HepG2 (cell line): ENCODE measurements around the gene RSF1. TPM values are rescaled to one million over a fixed set of nuclear protein-coding genes. Genes with fewer than 3 reads are reported as not detected.

Experiments used
- ATAC-seq: fragments of 200-7000 bp; cut with Tn5 transposase; 3 replicates; pipeline ENCODE4 v1.9.1; 2020; ENCODE audit warnings: mild to moderate bottlenecking, moderate library complexity
- BruUV-seq: library from RNA; stranded (reverse); fragments of 400-500 nt; replicated peaks from 2 replicates; lab custom pipeline; 2021; lab: Mats Ljungman, UMichigan
- CTCF ChIA-PET: fragments of 300-600 bp; formaldehyde crosslinking; extraction: SDS; loops from one replicate; lab custom pipeline; 2021; ENCODE audit warnings: low total read pairs, inconsistent platforms, low intra/inter-chr PET ratio; lab: Yijun Ruan, JAX
- POLR2A ChIA-PET: fragments of 350-600 bp; sonication (Branson Sonifier 250); formaldehyde crosslinking; loops from one replicate; lab custom pipeline; 2020; ENCODE audit warnings: antibody characterized with exemption, inconsistent platforms; lab: Yijun Ruan, JAX
- DNase-seq: peaks from one replicate; pipeline ENCODE4 v3.0.0-alpha.2; 2015; ENCODE audit warnings: low spot score
- FAIRE-seq: peaks from 3 replicates; lab custom pipeline; 2011; peaks lifted over from hg19 to GRCh38; lab: Jason Lieb, UNC
- H2AFZ ChIP-seq: one replicate; pipeline ENCODE4 v1.6.1; 2011; ENCODE audit warnings: low read length, inconsistent platforms
- H3K27ac ChIP-seq: fragments of 300-600 bp; 3 replicates; pipeline ENCODE4 v1.8.0; 2011; ENCODE audit warnings: mixed run types, mild to moderate bottlenecking, mixed read lengths, low read length, inconsistent platforms; ENCODE audit not compliant: insufficient read depth; ENCODE audit errors: extremely low read length
- H3K27me3 ChIP-seq, 2 experiments: fragments of 200-600 bp in 1 of 2; 2 replicates in 1 of 2; 3 replicates in 1 of 2; pipeline versions ENCODE4 v1.6.0 to v1.8.0; 2011; ENCODE audit warnings: low read length in 2 of 2, mild to moderate bottlenecking in 2 of 2, moderate library complexity in 2 of 2, inconsistent platforms in 1 of 2; ENCODE audit not compliant: insufficient read depth in 2 of 2, control insufficient read depth in 1 of 2
- H3K36me3 ChIP-seq, 2 experiments: fragments of 200-600 bp in 1 of 2; replicated peaks in 1 of 2; 2 replicates in 1 of 2; 3 replicates in 1 of 2; pipeline versions ENCODE4 v1.5.1 to v1.8.0; 2011; ENCODE audit warnings: low read length in 2 of 2, inconsistent platforms in 1 of 2; ENCODE audit not compliant: insufficient read depth in 2 of 2, control insufficient read depth in 1 of 2
- H3K4me1 ChIP-seq: 2 replicates; pipeline ENCODE4 v1.5.1; 2012; ENCODE audit warnings: low read length, inconsistent platforms; ENCODE audit not compliant: insufficient read depth
- H3K4me2 ChIP-seq: 2 replicates; pipeline ENCODE4 v1.6.0; 2011; ENCODE audit warnings: low read depth, low read length, inconsistent platforms
- H3K4me3 ChIP-seq, 3 experiments: fragments of 200-600 bp in 1 of 3; sonication (generic), shearing (Covaris generic) in 1 of 3; replicated peaks in 1 of 3; 2 replicates each; pipeline ENCODE4 v1.5.1; 2011 to 2016; ENCODE audit warnings: low read length in 3 of 3, inconsistent platforms in 2 of 3, low read depth in 2 of 3, mild to moderate bottlenecking in 2 of 3, control low read depth in 1 of 3, mixed read lengths in 1 of 3; ENCODE audit not compliant: insufficient read depth in 1 of 3
- H3K79me2 ChIP-seq: one replicate; pipeline ENCODE4 v1.6.1; 2011; ENCODE audit warnings: low read length, inconsistent platforms; ENCODE audit not compliant: insufficient read depth
- H3K9ac ChIP-seq: 2 replicates; pipeline ENCODE4 v1.6.0; 2011; ENCODE audit warnings: mild to moderate bottlenecking, low read depth, low read length, inconsistent platforms; ENCODE audit not compliant: insufficient read depth
- H3K9me3 ChIP-seq: 2 replicates; pipeline ENCODE4 v1.5.1; 2012; ENCODE audit warnings: mild to moderate bottlenecking, low read length
- H4K20me1 ChIP-seq: 2 replicates; pipeline ENCODE4 v1.6.0; 2011; ENCODE audit warnings: inconsistent platforms, mild to moderate bottlenecking, low read length, moderate library complexity; ENCODE audit not compliant: insufficient read depth
- CHD4 ChIP-seq: fragments of 200-600 bp; sonication (generic); IDR thresholded peaks from 2 replicates; pipeline ENCODE4 v1.7.0; 2017; ENCODE audit warnings: mild to moderate bottlenecking, low read length, borderline replicate concordance
- FOXA3 ChIP-seq: IDR thresholded peaks from 2 replicates; pipeline ENCODE4 v1.6.1; 2016; ENCODE audit warnings: missing genetic modification reagents, missing compliant biosample characterization
- HOMEZ ChIP-seq: IDR thresholded peaks from 2 replicates; pipeline ENCODE4 v1.6.1; 2016; ENCODE audit warnings: low read depth
- KLF9 ChIP-seq: IDR thresholded peaks from 2 replicates; pipeline ENCODE4 v1.6.1; 2016; ENCODE audit warnings: low read depth
- LBX2 ChIP-seq: sonication (generic); formaldehyde crosslinking; IDR thresholded peaks from 2 replicates; pipeline ENCODE4 v1.5.0; 2020; ENCODE audit warnings: missing genetic modification reagents, mild to moderate bottlenecking, borderline replicate concordance
- MYNN ChIP-seq: sonication (generic); formaldehyde crosslinking; IDR thresholded peaks from 2 replicates; pipeline ENCODE4 v1.4.0; 2020; ENCODE audit warnings: mild to moderate bottlenecking, low read depth, missing genetic modification reagents
- SAP130 ChIP-seq: IDR thresholded peaks from 2 replicates; pipeline ENCODE4 v1.6.1; 2016; ENCODE audit warnings: low read depth
- YEATS2 ChIP-seq: sonication (generic); formaldehyde crosslinking; IDR thresholded peaks from 2 replicates; pipeline ENCODE4 v1.4.0; 2020; ENCODE audit warnings: missing genetic modification reagents, borderline replicate concordance
- ZBED4 ChIP-seq: sonication (generic); formaldehyde crosslinking; IDR thresholded peaks from 2 replicates; pipeline ENCODE4 v1.4.0; 2020; ENCODE audit warnings: missing genetic modification reagents, borderline replicate concordance
- ZBTB7A ChIP-seq: sonication (generic); formaldehyde crosslinking; IDR thresholded peaks from 2 replicates; pipeline ENCODE4 v1.8.0; 2022; ENCODE audit warnings: mild to moderate bottlenecking, missing genetic modification reagents
- ZHX1 ChIP-seq: sonication (generic); formaldehyde crosslinking; IDR thresholded peaks from 2 replicates; pipeline ENCODE4 v1.8.1; 2022; ENCODE audit warnings: low read depth, mild to moderate bottlenecking, missing genetic modification reagents
- ZKSCAN5 ChIP-seq: sonication (generic); formaldehyde crosslinking; IDR thresholded peaks from 2 replicates; pipeline ENCODE4 v1.5.1; 2020; ENCODE audit warnings: mild to moderate bottlenecking, missing genetic modification reagents
- ZNF382 ChIP-seq: sonication (generic); formaldehyde crosslinking; IDR thresholded peaks from 2 replicates; pipeline ENCODE4 v1.5.0; 2020; ENCODE audit warnings: missing genetic modification reagents, mild to moderate bottlenecking, borderline replicate concordance
- ZNF547 ChIP-seq: sonication (generic); formaldehyde crosslinking; IDR thresholded peaks from 2 replicates; pipeline ENCODE4 v1.5.1; 2020; ENCODE audit warnings: mild to moderate bottlenecking, missing genetic modification reagents
- WGBS: methylation state at CpG from one replicate; pipeline ENCODE4 v1.1.6; 2017; ENCODE audit warnings: low lambda C conversion rate; 5-methylcytosine and 5-hydroxymethylcytosine counted together
- in situ Hi-C: cut with HindIII; loops from 2 replicates; pipeline ENCODE4 v1.10.0; 2017; ENCODE audit warnings: low pct_unique_long_range_greater_than_20kb; ENCODE audit not compliant: extremely low pct_ligation_motif_present
- intact Hi-C: fragments of 100-400 bp; cut with micrococcal nuclease; formaldehyde crosslinking; loops from one replicate; pipeline ENCODE4 v1.10.0; 2022; ENCODE audit not compliant: unreplicated experiment
- polyA plus RNA-seq, 8 experiments: library from polyadenylated mRNA; depleted of rRNA in 3 of 8; stranded (reverse) in 7 of 8; unstranded in 1 of 8; fragments of >200 nt; fragmentation: Illumina TruSeq in 4 of 8; extraction: Trizol in 4 of 8; gene quantifications; 2 replicates each; pipeline versions ENCODE4 v1.2.1 to v1.2.3, GENCODE V29; 2011 to 2016; ENCODE audit warnings: low read depth in 4 of 8, missing spikeins in 1 of 8, mixed read lengths in 1 of 8; ENCODE audit not compliant: insufficient read depth in 1 of 8
- total RNA-seq, 5 experiments: library from RNA; depleted of rRNA; stranded (reverse); fragments of >200 nt; fragmentation: Illumina TruSeq; extraction: Trizol; gene quantifications; 2 replicates each; pipeline ENCODE4 v1.2.3, GENCODE V29; 2016; ENCODE audit warnings: low read depth in 1 of 5

Gene RSF1
- total and polyA plus RNA-seq, 2 of the 13 experiments (the other 11 are each of a cell fraction or from before 2014, with no cell fraction given): 15.5 to 33.1 TPM

GRCh38 chr11:77710358-77710757 is 110.2 kb downstream of the RSF1 start:
- Histone ChIP-seq H3K27me3 (no peaks in the 10 kb centered on the region; a peak in 1 of 5 replicates), H3K9me3 (no peaks in the 10 kb centered on the region), H3K4me1 (peaks cover 24% of the 10 kb centered on the region), H4K20me1 (no peaks in the 10 kb centered on the region), H3K36me3 (no peaks in the 10 kb centered on the region), H3K79me2 (no peaks in the 10 kb centered on the region), H3K27ac (no peak overlapping the region), H2AFZ (no peak overlapping the region), H3K4me2 (no peak overlapping the region), H3K4me3 (no peak overlapping the region), H3K9ac (no peak overlapping the region)
- intact Hi-C loops: no loop called here
- ATAC-seq (no peak), FAIRE-seq (no peak), DNase-seq (peak; percentile 36)
- BruUV-seq: no TSS peak
- POLR2A ChIA-PET: no interaction called here
- no peak for TF ChIP-seq YEATS2 (CRISPR knock-in tag)
- no peak for TF ChIP-seq ZNF382
- no peak for TF ChIP-seq ZKSCAN5 (CRISPR knock-in tag)
- no peak for TF ChIP-seq CHD4
- TF ChIP-seq MYNN (CRISPR knock-in tag): no peak
- no peak for TF ChIP-seq KLF9 (CRISPR knock-in tag)
- TF ChIP-seq HOMEZ: peak; percentile 74; the same call in 1 of the 2 replicates
- TF ChIP-seq ZBED4 (CRISPR knock-in tag): no peak
- TF ChIP-seq ZBTB7A (CRISPR knock-in tag): no peak
- no peak for TF ChIP-seq LBX2 (CRISPR knock-in tag)
- TF ChIP-seq ZHX1 (CRISPR knock-in tag): no peak
- TF ChIP-seq SAP130: 0 out of 2 replicates have a peak, but pooled peaks have one; percentile 10
- peak; percentile 63 for TF ChIP-seq FOXA3 (CRISPR knock-in tag)
- no peak for TF ChIP-seq ZNF547 (CRISPR knock-in tag)
- CTCF ChIA-PET: no interaction called here
- 60% methylated on average over 1 of the region's 1 CpG for WGBS
- in situ Hi-C loops: no loop called here
